Measurements from ENCODE around the gene RFX2.
"Not testable (repeated sequence)": the region's sequence is repeated elsewhere in the genome, so short reads cannot be mapped to it uniquely, and the experiment has no call there.

RFX2 gene

GRCh38 chr19:5990289-5990797 is 120.0 kb downstream of the RFX2 start:
- no peak for DNase-seq (ENCODE audit: low spot score)

GRCh38 chr19:5989388-5990074 is 120.8 kb downstream of the RFX2 start:
- no peak for DNase-seq (ENCODE audit: low spot score)

GRCh38 chr19:5988517-5989387 is 121.5 kb downstream of the RFX2 start:
- DNase-seq (ENCODE audit: low spot score), result no peak

- peak; percentile 87 for DNase-seq (ENCODE audit: low spot score)
Measured at GRCh38 chr19:5987077-5987818, 123.1 kb downstream of the RFX2 start.

DNA sequence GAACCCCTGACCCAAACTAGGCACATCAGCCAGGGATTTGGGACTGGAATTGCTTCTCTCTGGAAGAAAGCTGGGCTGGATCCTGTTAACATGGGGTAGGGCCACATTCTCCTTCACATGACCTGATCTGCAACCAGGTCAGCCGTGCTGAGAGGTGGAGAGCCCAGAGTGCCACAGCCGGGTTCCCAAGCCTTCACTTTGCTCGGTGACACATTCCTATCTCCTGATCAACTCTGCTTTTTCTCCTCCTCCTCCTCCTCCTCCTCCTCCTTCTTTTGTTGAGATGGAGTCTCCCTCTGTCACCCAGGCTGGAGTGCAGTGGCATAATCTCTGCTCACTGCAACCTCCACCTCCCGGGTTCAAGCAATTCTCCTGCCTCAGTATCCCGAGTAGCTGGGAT is 124.5 kb downstream of the RFX2 start:
- DNase-seq (ENCODE audit: low spot score), result not testable (repeated sequence)

DNA sequence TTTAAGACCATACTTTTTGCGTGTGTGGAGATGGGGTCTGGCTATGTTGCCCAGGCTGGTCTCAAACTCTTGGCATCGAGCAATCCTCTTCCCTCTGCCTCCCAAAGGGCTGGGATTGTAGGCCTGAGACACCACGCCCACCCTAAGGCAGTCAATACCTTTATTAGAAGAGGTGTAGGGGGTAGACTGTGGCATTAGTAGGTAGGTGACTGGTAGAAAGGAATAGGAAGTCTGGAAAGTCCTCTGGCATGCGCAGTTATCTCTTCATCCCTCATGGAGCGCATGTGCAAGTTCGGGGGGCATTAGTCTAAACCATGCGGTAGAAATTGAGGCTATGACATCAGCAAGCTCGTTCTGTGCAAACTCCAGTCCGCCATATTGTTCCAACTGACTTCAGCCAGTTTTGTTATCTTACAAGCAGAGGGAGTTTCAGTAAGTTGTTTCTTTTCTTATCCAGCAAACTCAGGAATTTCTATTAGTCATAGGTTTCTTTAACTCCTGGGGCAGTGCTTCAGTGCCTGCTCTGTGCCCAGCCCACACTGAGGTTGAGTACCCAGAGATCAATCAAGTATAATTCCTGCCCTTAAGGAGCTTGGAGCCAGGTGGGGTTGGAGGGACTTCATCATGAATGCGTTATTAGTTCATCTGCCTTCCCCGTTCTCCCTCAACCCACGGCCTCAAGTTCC is 125.1 kb downstream of the RFX2 start:
- DNase-seq (ENCODE audit: low spot score), result no peak

DNA sequence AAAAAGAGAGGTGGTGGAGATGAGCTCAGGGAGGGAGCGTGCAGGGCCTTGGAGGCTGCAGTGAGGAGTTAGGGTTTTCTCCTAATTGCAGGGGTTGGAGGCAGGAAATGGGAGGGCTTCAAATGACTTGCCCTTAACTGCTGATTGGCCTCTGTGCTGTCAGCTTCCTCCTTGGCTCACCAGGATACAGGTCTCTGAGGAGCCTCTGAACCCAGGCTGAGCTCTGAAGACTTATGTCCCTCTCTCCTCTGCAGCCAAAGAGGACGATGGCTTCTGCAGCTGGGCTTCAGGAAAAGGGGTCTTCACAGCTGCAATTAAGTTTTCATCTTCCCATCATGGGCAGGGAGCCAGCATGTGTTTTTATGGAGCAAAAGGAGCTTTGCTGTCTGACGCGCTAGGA is 125.7 kb downstream of the RFX2 start:
- DNase-seq (ENCODE audit: low spot score), result no peak

DNA sequence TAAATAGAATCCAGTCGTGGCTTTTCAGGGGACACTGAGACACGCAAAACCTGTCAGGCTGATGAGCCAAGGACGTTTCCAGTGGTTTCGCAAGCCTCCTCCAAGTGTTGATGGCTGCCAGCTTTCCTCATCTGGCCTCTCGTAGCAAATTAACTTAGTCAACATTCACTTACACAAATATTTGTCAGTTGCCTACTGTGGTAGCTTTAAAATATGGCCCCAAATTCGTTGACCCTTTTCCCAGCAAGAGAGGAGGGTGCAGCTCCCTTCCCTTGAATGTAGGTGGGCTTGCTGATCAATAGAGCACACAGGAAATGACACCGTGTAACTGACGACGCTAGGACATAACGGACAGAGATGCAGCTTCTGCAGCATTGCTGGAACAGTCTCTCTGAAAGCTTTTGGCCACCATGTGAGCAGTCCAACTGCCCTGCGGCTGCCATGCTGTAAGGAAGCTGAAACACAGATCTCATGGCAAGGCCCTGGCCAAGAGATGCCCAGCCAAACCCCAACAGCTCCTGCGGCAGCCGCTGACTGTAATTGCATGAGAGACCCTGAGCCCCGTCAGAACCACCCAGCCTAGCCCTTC is 126.8 kb downstream of the RFX2 start:
- no peak for DNase-seq (ENCODE audit: low spot score)

GRCh38 chr19:5978606-5979552 is 131.4 kb downstream of the RFX2 start:
- no peak for DNase-seq (ENCODE audit: low spot score)

DNA sequence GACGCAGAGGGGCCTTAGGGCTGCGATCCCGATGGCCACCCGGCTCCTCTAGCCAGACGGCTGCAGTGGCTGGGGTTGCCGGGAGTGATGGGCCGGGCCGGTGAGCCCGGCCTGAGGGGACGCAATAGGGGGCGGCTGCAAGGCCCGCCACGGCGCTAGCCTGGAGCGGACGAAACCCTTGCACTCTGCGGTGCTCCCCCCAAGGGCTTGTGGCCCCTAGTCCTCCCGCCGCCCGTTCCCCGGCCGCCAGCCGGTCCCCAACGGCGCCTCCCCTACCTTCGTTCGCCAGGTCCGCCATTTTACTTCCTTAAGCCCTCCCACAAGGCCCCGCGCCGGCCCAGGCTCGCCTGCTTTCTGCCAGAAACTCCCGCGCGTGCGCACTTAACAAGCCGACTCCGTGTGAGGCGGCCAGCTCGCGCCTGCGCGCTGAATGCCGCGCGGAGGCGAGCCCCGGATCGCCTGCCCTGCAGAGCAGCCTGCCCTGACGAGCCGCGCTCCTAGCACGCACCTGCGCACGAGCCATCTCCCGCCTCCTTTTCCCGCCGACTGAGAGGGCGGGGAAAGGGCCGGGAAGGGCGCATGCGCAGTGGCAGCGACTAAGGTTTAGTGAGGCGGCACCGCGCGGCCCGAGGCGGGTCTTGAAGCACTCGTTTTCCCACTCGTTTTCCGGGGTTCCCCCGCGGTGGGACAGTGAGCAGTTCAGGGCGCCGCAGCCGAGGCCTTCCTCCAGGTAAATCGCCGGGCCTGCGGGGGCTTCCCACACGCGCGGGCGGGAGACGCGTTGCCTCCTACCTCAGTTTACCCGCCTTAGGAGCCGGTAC is 132.3 kb downstream of the RFX2 start, which contains the start of gene RANBP3:
Gene RANBP3, minus strand, starts transcription at position 356 of the 821 bp plus-strand sequence. Its CDS starts 58 bp downstream, at position 298.
- peak; percentile 98 for DNase-seq (ENCODE audit: low spot score)

DNA sequence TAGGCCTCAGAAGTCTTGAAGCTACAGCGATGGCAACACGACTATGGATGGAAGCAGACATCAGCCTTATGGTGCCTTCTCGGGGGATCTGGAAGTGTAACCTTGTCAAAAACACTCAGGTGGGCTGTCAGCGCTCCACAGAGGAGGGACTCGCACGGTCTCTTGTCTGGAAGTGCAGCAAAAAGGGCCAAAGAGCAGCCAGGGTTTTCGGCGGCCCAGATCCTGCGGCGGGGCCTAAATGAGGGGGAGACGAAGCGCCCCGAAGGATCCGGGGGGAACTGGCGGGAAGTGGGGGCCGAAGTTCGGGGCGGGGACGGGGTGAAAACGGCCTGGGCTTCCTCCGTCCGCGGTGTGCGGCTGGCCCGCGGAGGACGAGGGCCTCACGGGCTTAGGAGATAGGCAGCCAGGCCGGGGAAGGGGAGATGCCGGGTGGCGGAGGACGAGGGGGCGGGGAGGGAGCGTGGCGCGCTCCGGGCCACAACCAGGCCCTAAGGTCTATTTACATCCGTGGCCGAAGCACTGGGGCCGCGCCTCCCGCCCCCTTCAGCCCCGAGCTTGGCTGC is 133.0 kb downstream of the RFX2 start:
- no peak for DNase-seq (ENCODE audit: low spot score)

GRCh38 chr19:5976768-5977167 is 133.5 kb downstream of the RFX2 start:
- DNase-seq (ENCODE audit: low spot score), result no peak

GRCh38 chr19:5975388-5975728 is 134.9 kb downstream of the RFX2 start:
- DNase-seq (ENCODE audit: low spot score), result no peak

DNA sequence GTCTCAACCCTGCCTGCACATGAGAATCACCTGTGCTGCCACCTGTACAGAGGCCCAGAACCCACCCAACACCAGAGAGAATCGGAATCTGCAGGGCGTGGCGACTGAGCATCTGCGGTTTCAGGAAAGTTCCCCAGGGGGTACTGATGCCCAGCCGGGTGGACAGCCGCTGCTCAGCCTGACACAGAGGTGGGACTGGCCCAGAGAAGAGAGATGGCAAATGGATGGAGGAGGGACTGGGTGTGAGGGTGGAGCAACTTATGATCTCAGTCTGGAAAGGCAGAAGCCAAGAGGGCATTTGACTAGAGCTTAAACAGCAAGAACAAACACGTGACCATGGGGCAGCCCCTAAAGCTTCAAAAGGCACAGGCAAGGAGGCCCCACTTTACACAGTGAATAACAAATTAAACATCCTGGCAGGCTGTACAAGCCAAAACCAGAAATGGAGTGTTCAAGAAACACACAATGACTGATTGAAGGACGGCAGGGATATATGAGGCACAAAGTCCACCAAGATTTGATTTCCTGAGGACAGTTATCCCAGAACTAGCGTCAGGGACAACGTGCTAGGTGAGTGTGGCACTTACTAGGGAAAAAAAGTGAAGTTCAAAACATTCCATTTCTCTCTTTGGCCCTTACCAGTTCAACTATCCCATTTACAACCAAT is 135.4 kb downstream of the RFX2 start:
- DNase-seq (ENCODE audit: low spot score), result no peak

- no peak for DNase-seq (ENCODE audit: low spot score)
Measured at GRCh38 chr19:5973867-5974635, 136.2 kb downstream of the RFX2 start.

DNA sequence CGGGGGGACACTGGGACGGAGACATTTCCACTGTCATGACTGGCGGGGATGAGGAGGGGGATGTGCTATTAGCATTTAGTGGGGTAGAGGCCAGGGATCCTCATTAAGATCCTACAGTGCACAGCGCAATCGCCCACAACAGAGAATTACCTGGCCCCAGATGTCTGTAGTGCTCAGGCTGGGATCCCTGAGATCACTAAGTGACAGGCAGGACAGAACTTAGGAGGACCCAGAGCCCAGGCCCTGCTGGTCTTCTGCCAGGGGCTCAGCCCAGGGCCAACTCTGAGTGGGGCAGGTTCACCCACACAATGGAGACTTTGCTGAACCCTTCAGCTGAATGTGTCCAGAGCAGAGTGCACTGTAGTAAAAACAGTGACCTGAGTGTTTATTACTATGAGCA is 136.9 kb downstream of the RFX2 start:
- no peak for DNase-seq (ENCODE audit: low spot score)

GRCh38 chr19:5972355-5972731 is 138.0 kb downstream of the RFX2 start:
- DNase-seq (ENCODE audit: low spot score), result no peak

Data from cerebellar cortex (tissue), 1 donor.